Bronchial epithelial cell (primary cell): ENCODE data around the gene SRD5A2. TPM values are rescaled to one million over a fixed set of nuclear protein-coding genes. Genes with fewer than 3 reads are reported as not detected.
A peak's percentile ranks its signal among the peaks of the same experiment; 100 is the strongest.

Source experiments
- DNase-seq: peaks from one replicate; pipeline ENCODE4 v3.0.0-alpha.2; 2010; ENCODE audit warnings: low read depth
- FAIRE-seq: peaks from 2 replicates; lab custom pipeline; 2011; peaks lifted over from hg19 to GRCh38; lab: Jason Lieb, UNC
- H3K27me3 ChIP-seq: 2 replicates; pipeline ENCODE4 v1.5.1; 2011; ENCODE audit warnings: low read length; ENCODE audit not compliant: control insufficient read depth, insufficient read depth
- H3K36me3 ChIP-seq: 2 replicates; pipeline ENCODE4 v1.5.1; 2011; ENCODE audit warnings: low read length; ENCODE audit not compliant: control insufficient read depth, insufficient read depth
- H3K4me3 ChIP-seq: 2 replicates; pipeline ENCODE4 v1.5.1; 2011; ENCODE audit warnings: mild to moderate bottlenecking, low read depth, low read length, control low read depth
- total RNA-seq: library from RNA; depleted of rRNA; stranded (reverse); fragments of >200 nt; gene quantifications from 2 replicates; pipeline ENCODE4 v1.2.1, GENCODE V29; 2014
- TF ChIP-seq, protein P1 (sequence below): IDR thresholded peaks from 2 replicates; pipeline ENCODE4 v1.5.1; 2011; ENCODE audit warnings: mild to moderate bottlenecking, moderate library complexity, low read length, control low read depth, inconsistent platforms; ENCODE audit not compliant: insufficient read depth, severe bottlenecking

The SRD5A2 gene
- total RNA-seq, 1 donor from 2014 or later, result not detected

DNA sequence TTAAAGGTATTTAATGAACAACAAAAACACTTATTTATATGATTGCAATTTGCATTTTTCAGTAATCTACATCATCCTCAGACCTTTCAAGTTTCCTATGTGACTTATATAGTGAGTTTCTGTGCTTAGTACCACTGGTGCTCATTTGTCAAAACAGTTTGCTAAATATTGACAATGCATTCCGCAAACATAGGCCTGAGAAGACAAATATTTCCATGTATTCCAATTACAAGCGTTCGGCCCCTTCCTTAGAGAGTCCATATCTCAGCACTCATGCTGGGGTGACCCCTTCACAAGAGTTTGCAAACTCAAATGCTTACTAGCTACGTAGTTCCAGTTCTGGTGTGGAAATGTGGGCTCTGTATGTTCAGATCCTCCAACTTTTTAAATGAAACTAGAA is 56.1 kb downstream of the SRD5A2 start:
- TF ChIP-seq, protein P1, sequence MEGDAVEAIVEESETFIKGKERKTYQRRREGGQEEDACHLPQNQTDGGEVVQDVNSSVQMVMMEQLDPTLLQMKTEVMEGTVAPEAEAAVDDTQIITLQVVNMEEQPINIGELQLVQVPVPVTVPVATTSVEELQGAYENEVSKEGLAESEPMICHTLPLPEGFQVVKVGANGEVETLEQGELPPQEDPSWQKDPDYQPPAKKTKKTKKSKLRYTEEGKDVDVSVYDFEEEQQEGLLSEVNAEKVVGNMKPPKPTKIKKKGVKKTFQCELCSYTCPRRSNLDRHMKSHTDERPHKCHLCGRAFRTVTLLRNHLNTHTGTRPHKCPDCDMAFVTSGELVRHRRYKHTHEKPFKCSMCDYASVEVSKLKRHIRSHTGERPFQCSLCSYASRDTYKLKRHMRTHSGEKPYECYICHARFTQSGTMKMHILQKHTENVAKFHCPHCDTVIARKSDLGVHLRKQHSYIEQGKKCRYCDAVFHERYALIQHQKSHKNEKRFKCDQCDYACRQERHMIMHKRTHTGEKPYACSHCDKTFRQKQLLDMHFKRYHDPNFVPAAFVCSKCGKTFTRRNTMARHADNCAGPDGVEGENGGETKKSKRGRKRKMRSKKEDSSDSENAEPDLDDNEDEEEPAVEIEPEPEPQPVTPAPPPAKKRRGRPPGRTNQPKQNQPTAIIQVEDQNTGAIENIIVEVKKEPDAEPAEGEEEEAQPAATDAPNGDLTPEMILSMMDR, result no peak
- Histone ChIP-seq H3K4me3 (no peak overlapping the region), H3K27me3 (peaks cover 5% of the 10 kb centered on the region), H3K36me3 (no peaks in the 10 kb centered on the region)
- FAIRE-seq (no peak), DNase-seq (no peak)

DNA sequence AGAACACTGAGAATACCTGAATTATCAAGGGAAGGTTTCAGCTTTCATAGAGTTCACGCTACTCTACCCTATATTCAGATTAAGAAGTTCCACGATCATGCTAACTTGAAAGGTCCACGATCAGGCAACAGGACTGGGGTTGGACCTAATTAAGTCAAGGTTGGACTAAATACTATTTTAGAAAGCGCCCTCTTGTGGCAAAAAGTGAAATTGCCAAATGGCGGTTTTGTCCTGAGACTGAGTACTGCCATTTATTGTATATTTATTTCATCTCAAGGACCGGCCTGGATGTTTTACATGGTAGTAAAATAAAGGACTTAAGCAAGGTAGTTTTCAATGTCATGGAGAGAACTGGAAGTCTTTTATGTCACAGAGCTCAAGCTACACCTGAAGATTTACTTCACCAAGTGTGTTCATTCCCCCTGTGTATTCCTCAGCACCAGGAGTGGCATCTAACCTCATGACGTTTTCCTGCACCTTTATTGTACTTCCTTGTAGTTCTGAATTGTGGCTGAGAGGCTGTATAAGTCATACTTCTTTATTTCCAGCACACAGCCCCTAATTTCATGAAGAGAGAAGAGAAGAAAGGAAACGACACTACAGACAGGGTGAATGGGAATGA is 56.8 kb downstream of the SRD5A2 start:
- TF ChIP-seq, protein P1, result peak; percentile 63
- peaks cover 1% of the 10 kb centered on the region for H3K27me3 ChIP-seq
- DNase-seq (peak; percentile 42), FAIRE-seq (no peak)
- no peak overlapping the region for H3K4me3 ChIP-seq
- H3K36me3 ChIP-seq, result no peaks in the 10 kb centered on the region

DNA sequence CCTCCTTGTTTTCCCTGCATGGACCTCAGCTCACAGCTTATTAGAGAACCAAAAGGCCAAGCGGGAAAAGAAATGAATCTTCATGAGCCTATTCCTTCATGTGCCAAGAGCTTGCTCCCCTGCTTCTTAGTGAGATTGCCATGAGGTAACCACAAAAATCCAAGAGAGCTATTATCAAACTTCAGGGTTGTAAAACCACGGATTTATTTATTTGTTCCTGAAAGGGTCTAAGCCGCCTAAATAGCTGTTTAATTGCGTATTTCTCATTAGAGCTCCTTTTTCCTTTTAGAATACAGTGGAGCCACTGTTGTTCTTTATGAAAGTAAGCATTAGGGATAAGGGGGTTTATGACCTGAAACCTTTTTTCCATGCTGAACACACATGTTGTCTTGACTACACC is 58.0 kb downstream of the SRD5A2 start:
- H3K36me3 ChIP-seq, result no peaks in the 10 kb centered on the region

DNA sequence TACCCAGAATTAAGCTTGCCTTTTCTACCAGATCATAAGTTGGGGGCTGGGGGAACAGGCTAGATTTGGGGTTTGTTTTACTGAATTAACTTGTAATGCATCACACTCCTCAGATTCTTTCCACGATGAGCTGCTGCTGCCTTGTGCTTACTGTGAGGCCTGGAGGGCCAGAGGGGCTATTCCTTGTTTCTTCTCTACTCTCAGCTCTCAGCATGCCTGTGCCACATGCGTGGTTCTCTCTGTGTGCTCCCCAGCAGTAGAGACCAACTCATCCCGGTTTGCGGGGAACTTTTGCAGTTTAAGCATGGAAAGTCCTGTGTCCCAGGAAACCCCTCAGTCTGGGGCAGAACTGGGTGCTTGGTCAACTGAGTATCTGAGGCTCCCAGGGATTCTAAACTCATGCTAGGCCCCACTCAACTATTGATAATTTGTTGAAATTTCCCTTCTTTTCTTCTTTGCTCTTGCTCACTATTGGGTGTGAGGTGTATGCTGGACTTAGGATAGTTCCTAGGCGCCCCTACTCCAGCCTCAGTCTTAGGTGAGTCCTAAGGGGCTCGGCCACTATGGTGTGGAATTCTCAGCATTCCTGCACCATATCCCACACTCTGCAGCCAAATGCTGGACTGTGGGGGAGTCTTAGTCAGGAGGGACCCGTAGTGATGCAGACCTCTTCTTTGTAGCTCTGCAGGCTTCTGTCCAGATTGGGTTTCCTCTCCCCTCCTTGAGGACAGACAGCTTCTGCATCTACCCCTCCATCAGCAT is 63.1 kb downstream of the SRD5A2 start:
- DNase-seq, result no peak
- H3K36me3 ChIP-seq, result no peaks in the 10 kb centered on the region
- peaks cover 3% of the 10 kb centered on the region for H3K27me3 ChIP-seq
- TF ChIP-seq, protein P1, result no peak
- FAIRE-seq, result no peak
- H3K4me3 ChIP-seq, result no peak overlapping the region

More for the DNA sequence above, 58.0 kb downstream of the SRD5A2 start:
- no peak overlapping the region for H3K4me3 ChIP-seq
- FAIRE-seq (no peak), DNase-seq (no peak)
- TF ChIP-seq, protein P1, result no peak
- peaks cover 1% of the 10 kb centered on the region for H3K27me3 ChIP-seq

DNA sequence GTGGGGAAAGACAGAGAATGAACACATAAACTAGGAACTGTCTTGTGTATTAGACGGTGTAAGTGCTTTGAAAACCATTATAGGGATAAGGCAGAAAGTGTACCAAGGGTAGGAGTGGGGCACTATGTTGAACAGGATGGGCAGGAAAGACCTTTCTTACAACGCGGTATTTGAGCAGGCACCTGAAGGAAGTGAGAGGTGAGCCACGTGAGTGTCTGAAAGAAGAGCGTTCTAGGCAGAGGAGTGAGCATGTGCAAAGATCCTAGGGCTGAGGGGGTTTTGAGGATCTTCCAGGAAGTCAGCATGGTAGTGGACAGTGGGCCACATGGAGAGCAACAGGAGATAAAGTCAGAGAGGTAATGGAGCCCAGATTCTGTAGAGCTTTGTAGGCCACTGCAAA is 65.2 kb downstream of the SRD5A2 start:
- Histone ChIP-seq H3K4me3 (no peak overlapping the region), H3K27me3 (peaks cover 2% of the 10 kb centered on the region), H3K36me3 (no peaks in the 10 kb centered on the region)
- no peak for DNase-seq
- TF ChIP-seq, protein P1, result no peak
- no peak for FAIRE-seq
